Measurements from ENCODE around the gene MAS1. TPM values are rescaled to one million over a fixed set of nuclear protein-coding genes. Genes with fewer than 3 reads are reported as not detected.
A peak's percentile ranks its signal among the peaks of the same experiment; 100 is the strongest.

Gene MAS1
- total RNA-seq, 1 donor from 2014 or later = not detected

GRCh38 chr6:159913862-159914564 is 23.2 kb downstream of the MAS1 start:
- FAIRE-seq = no peak
- Histone ChIP-seq H3K4me3 (ENCODE audit: low read depth, low read length) (no peak overlapping the region), H3K36me3 (ENCODE audit: control insufficient read depth, insufficient read depth, low read length) (no peaks in the 10 kb centered on the region), H3K27me3 (ENCODE audit: control insufficient read depth, insufficient read depth, low read length) (peaks cover 2% of the 10 kb centered on the region)
- DNase-seq (ENCODE audit: low read depth) = no peak
- no peak for TF ChIP-seq CTCF (IDR thresholded peaks at IDR 0.05; ENCODE audit: insufficient read depth, low read length, severe bottlenecking)

- H3K4me3 ChIP-seq (ENCODE audit: low read depth, low read length) = no peak overlapping the region
- peaks cover 2% of the 10 kb centered on the region for H3K27me3 ChIP-seq (ENCODE audit: control insufficient read depth, insufficient read depth, low read length)
- TF ChIP-seq CTCF (IDR thresholded peaks at IDR 0.05; ENCODE audit: insufficient read depth, low read length, severe bottlenecking) = no peak
- DNase-seq (ENCODE audit: low read depth) = no peak
- no peaks in the 10 kb centered on the region for H3K36me3 ChIP-seq (ENCODE audit: control insufficient read depth, insufficient read depth, low read length)
- no peak for FAIRE-seq
Observed at GRCh38 chr6:159914565-159914923, 23.8 kb downstream of the MAS1 start.

- FAIRE-seq (peak; percentile 87), DNase-seq (ENCODE audit: low read depth) (peak; percentile 96)
- Histone ChIP-seq H3K4me3 (ENCODE audit: low read depth, low read length) (no peak overlapping the region), H3K27me3 (ENCODE audit: control insufficient read depth, insufficient read depth, low read length) (peaks cover 1% of the 10 kb centered on the region), H3K36me3 (ENCODE audit: control insufficient read depth, insufficient read depth, low read length) (no peaks in the 10 kb centered on the region)
- no peak for TF ChIP-seq CTCF (IDR thresholded peaks at IDR 0.05; ENCODE audit: insufficient read depth, low read length, severe bottlenecking)
Observed at GRCh38 chr6:159915397-159915796, 24.6 kb downstream of the MAS1 start.

- no peak for DNase-seq (ENCODE audit: low read depth)
- H3K36me3 ChIP-seq (ENCODE audit: control insufficient read depth, insufficient read depth, low read length) = no peaks in the 10 kb centered on the region
- no peaks in the 10 kb centered on the region for H3K27me3 ChIP-seq (ENCODE audit: control insufficient read depth, insufficient read depth, low read length)
- no peak for TF ChIP-seq CTCF (IDR thresholded peaks at IDR 0.05; ENCODE audit: insufficient read depth, low read length, severe bottlenecking)
- H3K4me3 ChIP-seq (ENCODE audit: low read depth, low read length) = no peak overlapping the region
- no peak for FAIRE-seq
Observed at GRCh38 chr6:159916237-159916636, 25.4 kb downstream of the MAS1 start.

- DNase-seq (ENCODE audit: low read depth) (no peak), FAIRE-seq (no peak)
- Histone ChIP-seq H3K27me3 (ENCODE audit: control insufficient read depth, insufficient read depth, low read length) (no peaks in the 10 kb centered on the region), H3K36me3 (ENCODE audit: control insufficient read depth, insufficient read depth, low read length) (no peaks in the 10 kb centered on the region), H3K4me3 (ENCODE audit: low read depth, low read length) (no peak overlapping the region)
- TF ChIP-seq CTCF (IDR thresholded peaks at IDR 0.05; ENCODE audit: insufficient read depth, low read length, severe bottlenecking) = no peak
Observed at GRCh38 chr6:159916752-159917151, 26.0 kb downstream of the MAS1 start.

- FAIRE-seq (peak; percentile 50), DNase-seq (ENCODE audit: low read depth) (peak; percentile 8)
- Histone ChIP-seq H3K4me3 (ENCODE audit: low read depth, low read length) (no peak overlapping the region), H3K27me3 (ENCODE audit: control insufficient read depth, insufficient read depth, low read length) (no peaks in the 10 kb centered on the region), H3K36me3 (ENCODE audit: control insufficient read depth, insufficient read depth, low read length) (no peaks in the 10 kb centered on the region)
- no peak for TF ChIP-seq CTCF (IDR thresholded peaks at IDR 0.05; ENCODE audit: insufficient read depth, low read length, severe bottlenecking)
Observed at GRCh38 chr6:159919011-159919511, 28.3 kb downstream of the MAS1 start.

Measured in bronchial epithelial cell (primary cell).